Kidney epithelial cell (primary cell): ENCODE data around the gene SLC13A5. TPM values are rescaled to one million over a fixed set of nuclear protein-coding genes. Genes with fewer than 3 reads are reported as not detected.

Experiments
- DNase-seq: peaks from one replicate; pipeline ENCODE4 v3.0.0-alpha.2; 2010; ENCODE audit warnings: low read depth
- H3K27me3 ChIP-seq: 2 replicates; pipeline ENCODE4 v1.6.0; 2011; ENCODE audit warnings: low read length; ENCODE audit not compliant: control insufficient read depth, insufficient read depth
- H3K36me3 ChIP-seq: 2 replicates; pipeline ENCODE4 v1.5.1; 2011; ENCODE audit warnings: low read length; ENCODE audit not compliant: control insufficient read depth, insufficient read depth
- H3K4me3 ChIP-seq: 2 replicates; pipeline ENCODE4 v1.5.1; 2011; ENCODE audit warnings: low read depth, mild to moderate bottlenecking, control low read depth, low read length
- total RNA-seq: library from RNA; depleted of rRNA; stranded (reverse); fragments of >200 nt; gene quantifications from 2 replicates; pipeline ENCODE4 v1.2.3, GENCODE V29; 2015
- TF ChIP-seq, protein P1 (sequence below): IDR thresholded peaks from 2 replicates; pipeline ENCODE4 v1.5.1; 2011; ENCODE audit warnings: mild to moderate bottlenecking, moderate library complexity, low read length, control low read depth, inconsistent platforms; ENCODE audit not compliant: insufficient read depth, poor library complexity, severe bottlenecking

Gene SLC13A5
- total RNA-seq, 1 donor from 2014 or later: 0.08 TPM

DNA sequence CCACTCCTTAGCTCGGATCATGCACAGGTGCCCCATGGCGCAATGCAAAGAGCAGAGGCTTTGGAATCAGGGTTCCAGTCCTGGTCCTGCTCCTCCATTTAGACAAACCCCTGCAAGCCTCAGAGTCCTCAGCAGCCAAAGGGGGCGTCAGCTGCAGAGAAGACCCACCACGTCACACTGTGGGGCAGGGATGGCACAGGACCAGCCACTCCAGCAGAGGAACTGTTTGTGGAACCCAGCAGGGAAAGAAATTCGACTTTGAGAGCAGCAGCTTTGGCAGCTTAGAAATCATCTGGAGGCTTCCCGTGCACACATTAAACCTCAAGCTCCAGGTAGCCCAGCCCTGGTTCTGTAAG, 36.4 kb downstream of the SLC13A5 start:
- DNase-seq: no peak
- TF ChIP-seq, protein P1, sequence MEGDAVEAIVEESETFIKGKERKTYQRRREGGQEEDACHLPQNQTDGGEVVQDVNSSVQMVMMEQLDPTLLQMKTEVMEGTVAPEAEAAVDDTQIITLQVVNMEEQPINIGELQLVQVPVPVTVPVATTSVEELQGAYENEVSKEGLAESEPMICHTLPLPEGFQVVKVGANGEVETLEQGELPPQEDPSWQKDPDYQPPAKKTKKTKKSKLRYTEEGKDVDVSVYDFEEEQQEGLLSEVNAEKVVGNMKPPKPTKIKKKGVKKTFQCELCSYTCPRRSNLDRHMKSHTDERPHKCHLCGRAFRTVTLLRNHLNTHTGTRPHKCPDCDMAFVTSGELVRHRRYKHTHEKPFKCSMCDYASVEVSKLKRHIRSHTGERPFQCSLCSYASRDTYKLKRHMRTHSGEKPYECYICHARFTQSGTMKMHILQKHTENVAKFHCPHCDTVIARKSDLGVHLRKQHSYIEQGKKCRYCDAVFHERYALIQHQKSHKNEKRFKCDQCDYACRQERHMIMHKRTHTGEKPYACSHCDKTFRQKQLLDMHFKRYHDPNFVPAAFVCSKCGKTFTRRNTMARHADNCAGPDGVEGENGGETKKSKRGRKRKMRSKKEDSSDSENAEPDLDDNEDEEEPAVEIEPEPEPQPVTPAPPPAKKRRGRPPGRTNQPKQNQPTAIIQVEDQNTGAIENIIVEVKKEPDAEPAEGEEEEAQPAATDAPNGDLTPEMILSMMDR: no peak
- Histone ChIP-seq H3K27me3 (peaks cover 21% of the 10 kb centered on the region), H3K4me3 (no peak overlapping the region), H3K36me3 (no peaks in the 10 kb centered on the region)

DNA sequence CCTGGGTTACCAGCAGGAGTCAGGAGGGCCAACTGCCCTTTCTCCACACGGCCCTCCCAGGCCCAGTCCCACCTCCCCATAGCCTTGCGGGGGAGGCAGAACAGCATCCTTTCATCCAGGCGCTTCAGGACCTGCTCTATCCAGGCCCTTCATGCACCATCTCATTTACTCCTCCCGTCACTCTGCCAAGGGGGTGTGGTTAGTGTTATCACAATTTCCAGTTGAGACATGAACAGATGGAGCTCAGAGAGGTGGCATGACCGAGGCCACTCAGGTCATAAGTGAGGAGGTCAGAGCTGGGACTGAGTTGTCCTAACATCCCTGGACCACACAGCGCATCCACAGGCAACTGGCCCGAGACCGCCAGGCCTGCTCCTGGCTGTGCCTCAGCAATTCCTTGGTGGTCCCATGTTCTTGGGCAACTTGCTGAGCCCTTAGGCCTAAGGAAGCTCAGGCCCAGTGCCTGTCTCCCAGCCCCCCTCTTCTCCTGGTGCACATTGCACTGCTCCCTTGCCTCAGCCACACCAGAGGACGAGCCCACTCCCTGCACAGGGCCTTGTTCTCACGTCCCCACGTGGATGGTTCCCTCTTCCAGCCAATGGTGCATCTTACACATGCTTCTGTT, 37.9 kb downstream of the SLC13A5 start:
- TF ChIP-seq, protein P1: no peak
- peaks cover 21% of the 10 kb centered on the region for H3K27me3 ChIP-seq
- H3K36me3 ChIP-seq: no peaks in the 10 kb centered on the region
- DNase-seq: no peak
- no peak overlapping the region for H3K4me3 ChIP-seq

DNA sequence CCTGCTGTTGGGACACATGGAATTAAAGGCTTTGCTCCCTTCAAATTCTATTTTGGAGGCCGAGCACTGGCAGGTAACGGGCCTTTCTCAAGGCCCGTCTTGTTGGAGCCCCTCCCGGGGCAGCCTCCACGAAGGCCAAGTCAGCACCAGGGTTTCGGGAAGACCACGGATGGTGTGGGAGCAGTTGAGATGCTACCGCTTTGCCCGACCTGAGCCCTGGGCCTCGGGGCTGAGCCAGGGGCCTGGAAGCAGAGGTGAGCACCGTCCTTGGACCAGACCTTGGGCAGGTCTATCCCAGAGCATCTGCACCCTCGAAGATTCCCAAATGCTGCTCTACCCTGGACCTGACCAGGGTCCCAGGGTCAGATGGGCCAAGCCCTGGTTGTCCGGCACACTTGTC, 38.6 kb downstream of the SLC13A5 start:
- no peak for DNase-seq
- TF ChIP-seq, protein P1: no peak
- H3K4me3 ChIP-seq: no peak overlapping the region
- H3K36me3 ChIP-seq: no peaks in the 10 kb centered on the region
- H3K27me3 ChIP-seq: peaks cover 21% of the 10 kb centered on the region

DNA sequence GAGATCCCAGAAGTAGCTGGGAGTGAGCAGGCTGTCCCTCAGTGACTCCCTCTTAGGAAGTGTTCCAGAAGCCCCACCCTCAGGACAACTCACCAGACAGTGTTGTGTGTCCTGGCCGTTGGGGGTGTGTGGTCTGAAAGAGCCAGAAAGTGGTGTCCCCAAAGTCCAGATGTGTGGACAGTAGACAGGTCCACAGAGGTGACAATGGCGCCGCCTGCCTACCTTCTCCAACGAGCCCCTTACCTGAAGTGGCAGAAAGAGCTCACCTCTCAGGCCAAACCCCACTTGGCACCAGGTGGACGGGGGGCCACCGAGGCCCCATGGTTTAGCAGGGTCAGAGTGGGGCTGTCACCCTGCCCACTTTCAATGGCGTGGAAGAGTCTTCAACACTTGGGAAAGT, 41.7 kb downstream of the SLC13A5 start:
- TF ChIP-seq, protein P1: no peak
- H3K4me3 ChIP-seq: no peak overlapping the region
- DNase-seq: no peak
- no peaks in the 10 kb centered on the region for H3K36me3 ChIP-seq
- H3K27me3 ChIP-seq: peaks cover 11% of the 10 kb centered on the region

DNA sequence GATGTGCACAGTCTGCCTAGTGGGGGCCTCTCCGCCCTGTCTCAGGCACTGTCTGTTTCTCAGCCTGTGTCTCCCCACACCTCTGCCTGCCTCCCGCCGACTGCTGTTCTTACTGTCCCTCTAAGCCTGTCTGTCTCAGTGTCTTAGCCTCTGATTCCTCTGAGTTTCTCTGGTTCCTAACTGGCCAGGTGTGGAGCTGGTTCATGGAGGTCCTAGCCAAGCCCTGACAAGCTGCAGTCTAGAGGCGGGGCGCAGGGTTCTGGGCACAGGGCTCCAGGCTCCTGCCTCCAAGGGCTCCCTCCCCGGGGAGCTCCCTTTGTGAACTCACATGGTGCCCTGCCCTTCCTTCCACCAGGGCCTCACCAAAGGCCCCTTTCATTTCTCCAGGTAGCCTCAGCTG, 42.2 kb downstream of the SLC13A5 start:
- TF ChIP-seq, protein P1: no peak
- Histone ChIP-seq H3K36me3 (no peaks in the 10 kb centered on the region), H3K27me3 (peaks cover 10% of the 10 kb centered on the region), H3K4me3 (no peak overlapping the region)
- no peak for DNase-seq

DNA sequence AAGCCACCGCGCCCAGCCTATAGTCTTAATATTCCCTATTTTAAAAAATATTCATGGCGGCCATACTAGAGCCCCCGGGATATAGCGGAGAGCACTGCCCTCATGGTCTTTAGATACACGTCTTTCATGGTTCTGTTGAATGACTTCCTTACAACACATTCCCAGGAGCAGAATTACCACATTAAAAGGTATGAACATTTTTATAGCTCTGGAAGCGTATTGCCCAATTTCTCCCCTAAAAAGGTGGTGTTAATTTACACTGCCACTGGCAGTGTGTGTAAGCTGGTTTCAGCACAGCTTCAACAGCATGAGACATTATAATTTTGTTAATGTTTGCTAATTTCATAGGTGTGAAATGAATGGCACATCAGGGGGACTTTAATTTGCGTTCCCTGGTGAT, 42.6 kb downstream of the SLC13A5 start:
- H3K36me3 ChIP-seq: no peaks in the 10 kb centered on the region
- no peak overlapping the region for H3K4me3 ChIP-seq
- peaks cover 9% of the 10 kb centered on the region for H3K27me3 ChIP-seq
- DNase-seq: no peak
- TF ChIP-seq, protein P1: no peak
